Measurements from ENCODE around the gene PCMT1.
"Not testable (repeated sequence)": the region's sequence is repeated elsewhere in the genome, so short reads cannot be mapped to it uniquely, and the experiment has no call there.

PCMT1 gene

DNA sequence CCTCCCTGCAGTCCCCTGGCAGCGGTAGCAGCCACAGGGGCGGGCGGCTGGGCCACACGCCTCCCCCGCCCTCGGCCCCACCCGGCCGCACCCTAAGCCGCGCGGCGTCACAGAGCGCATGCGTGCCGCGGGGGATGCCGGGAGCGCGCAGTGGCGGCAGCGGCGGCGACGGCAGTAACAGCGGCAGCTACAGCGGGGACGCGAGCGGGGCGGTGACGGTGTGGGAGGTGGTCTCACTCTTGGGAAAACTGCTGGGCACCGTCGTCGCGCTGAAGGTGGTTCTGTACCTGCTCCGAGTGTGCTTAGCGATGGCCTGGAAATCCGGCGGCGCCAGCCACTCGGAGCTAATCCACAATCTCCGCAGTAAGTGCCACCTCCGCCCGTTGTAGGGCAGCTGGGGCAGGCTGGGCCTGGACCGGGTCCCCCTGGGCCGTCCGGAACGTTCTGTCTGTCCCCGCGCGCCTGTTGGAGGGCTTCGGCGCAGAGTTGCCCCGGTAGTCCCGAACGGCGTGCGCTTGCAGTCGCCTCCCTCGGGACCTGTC lies at the start of gene PCMT1:
Gene PCMT1 (plus strand): TSS at position 148 of the 542 bp plus-strand sequence. CDS start 161 bp downstream, at position 309.
- DNase-seq: peak; percentile 91

GRCh38 chr6:149701714-149702113 lies 47.8 kb upstream of the PCMT1 start:
- no peak for DNase-seq

DNA sequence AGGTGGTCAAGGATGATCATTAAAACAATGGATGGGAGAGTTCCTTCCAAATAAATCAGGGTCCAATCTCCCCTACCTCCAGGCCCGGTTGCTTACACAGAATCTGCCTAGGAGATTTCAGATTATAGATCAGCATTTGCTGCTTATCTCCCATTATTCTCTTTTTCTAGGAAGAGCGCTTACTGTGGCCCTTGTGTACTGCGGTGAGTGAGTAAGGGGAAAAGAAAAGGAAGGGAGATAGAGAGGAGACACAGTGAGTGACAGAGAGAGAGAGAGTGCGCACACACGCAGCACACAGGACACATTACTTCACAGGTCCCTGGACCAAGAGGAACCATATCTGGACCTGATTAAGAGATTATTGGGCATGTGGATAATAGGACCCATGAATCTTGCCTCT lies 37.8 kb upstream of the PCMT1 start:
- peak; percentile 22 for DNase-seq

DNA sequence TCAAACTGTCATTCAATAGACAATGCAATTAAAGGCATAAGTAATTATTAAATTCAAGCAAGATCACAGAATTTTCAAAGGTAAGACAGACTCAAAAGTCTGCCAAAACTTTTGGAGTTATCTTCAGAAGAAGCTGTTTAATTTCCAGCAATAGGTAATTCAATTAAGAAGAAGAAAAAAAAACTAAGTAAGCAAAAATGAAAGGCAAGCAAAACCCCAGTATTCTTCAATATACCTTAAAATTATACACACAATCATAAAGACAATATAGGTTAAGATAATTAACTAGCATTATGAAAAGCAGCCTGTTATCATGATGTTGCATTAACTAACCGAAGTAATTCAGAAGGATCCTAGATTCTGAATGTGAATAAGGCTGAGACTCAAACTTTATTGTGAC lies 35.1 kb upstream of the PCMT1 start:
- DNase-seq: no peak

- DNase-seq: peak; percentile 27
Measured at GRCh38 chr6:149716181-149716963, 33.2 kb upstream of the PCMT1 start.

DNA sequence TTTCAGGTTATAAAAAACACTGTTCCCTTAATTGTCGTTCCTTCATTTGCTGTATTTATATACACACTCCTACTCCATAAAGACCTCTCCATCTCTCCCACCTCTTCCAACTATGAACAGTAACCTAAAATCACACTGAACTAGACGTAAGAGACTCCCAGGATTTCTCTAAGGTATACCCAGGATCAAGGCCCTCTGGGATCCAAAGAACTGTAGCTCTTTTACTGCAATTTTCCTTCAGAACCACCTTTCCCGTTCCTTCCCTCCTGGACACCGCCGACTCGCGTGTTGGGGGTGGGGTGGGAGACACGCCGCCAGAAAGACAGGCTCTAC lies 32.3 kb upstream of the PCMT1 start:
- DNase-seq: no peak

DNA sequence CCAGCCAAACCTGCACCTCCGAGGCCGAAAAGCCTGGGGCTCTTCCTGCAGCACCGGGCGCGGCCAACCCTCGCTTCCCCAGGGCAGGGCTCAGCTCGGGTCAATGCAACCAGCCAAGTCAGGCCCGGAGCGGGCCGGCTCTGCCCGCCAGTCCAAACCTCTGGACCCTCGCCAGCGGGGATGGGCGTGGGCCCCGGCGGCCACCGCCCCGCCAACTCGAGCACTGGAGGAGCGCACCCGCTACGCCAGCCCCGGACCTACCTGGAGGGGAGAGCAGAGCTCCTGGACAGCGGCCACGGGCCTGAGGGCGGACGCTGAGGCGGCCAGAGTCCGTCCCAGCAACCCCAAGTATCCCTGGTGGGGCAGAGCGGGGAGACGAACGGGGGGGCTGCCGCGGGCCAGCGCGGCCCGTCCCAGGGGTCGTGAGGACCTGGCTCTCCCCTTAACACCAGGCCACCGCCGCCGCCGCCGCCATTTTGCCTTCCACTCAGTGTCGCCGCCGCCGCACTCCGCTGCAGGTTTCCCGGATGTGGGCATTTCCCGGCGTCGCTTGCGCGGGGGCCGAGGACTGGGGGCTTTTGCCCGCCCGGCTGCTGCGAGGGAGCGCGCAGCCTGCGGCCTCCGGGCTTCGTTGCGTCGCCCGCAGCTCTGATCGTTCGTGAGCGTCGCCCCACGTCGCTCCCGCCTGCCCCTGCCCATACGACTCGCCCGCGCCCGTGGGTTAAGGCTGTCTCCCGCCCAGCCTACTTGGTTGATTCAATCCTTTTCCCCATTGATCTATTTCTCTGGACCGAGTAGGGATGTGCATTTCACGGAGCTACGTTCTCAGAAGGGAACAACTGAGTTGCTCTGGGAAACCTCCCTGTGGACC lies 31.7 kb upstream of the PCMT1 start, which contains the start of gene LATS1:
Gene LATS1 (minus strand): TSS at position 514 of the 871 bp plus-strand sequence. CDS start 15,975 bp downstream, outside the sequence.
- peak; percentile 88 for DNase-seq

DNA sequence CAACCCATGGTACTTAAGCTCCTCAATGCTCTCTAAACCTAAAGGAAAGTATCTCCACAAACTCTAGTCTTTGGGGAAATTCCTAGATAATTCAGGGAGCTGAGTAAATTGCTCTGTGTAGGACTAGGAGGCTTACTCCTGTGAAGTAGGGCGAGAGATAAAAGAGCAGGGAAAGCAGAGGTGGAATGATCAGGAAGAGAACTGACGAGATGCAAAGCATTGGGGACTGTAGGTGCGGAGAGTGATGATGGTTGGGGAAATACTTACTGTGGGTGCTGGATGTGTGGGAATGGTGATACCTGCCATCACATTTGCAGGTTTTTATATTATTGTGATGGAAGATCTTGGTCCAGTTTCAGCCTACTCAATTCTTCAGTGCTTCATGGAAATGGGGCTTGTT lies 30.0 kb upstream of the PCMT1 start:
- DNase-seq: no peak

GRCh38 chr6:149723262-149723661 lies 26.3 kb upstream of the PCMT1 start:
- DNase-seq: no peak

- DNase-seq: peak; percentile 90
Measured at GRCh38 chr6:149723771-149724417, 25.6 kb upstream of the PCMT1 start.

DNA sequence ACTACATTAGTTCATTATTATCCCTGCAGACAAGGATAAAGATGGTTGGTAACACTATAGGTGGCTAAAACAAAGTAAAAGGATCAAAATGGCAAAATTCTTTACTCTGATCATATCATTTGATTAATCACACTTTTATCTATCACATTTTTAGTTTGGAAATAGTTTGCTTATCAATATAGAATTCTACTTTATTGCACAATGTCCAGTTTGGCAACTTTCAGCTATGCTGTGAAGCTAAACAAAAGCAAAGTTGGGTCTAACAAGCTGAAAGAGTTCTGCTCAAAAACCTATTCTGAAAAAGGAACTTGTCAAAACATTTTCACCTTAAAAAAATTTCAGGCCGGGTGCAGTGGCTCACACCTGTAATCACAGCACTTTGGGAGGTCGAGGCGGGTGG lies 23.8 kb upstream of the PCMT1 start:
- DNase-seq: no peak

GRCh38 chr6:149727793-149728498 lies 21.6 kb upstream of the PCMT1 start:
- no peak for DNase-seq

DNA sequence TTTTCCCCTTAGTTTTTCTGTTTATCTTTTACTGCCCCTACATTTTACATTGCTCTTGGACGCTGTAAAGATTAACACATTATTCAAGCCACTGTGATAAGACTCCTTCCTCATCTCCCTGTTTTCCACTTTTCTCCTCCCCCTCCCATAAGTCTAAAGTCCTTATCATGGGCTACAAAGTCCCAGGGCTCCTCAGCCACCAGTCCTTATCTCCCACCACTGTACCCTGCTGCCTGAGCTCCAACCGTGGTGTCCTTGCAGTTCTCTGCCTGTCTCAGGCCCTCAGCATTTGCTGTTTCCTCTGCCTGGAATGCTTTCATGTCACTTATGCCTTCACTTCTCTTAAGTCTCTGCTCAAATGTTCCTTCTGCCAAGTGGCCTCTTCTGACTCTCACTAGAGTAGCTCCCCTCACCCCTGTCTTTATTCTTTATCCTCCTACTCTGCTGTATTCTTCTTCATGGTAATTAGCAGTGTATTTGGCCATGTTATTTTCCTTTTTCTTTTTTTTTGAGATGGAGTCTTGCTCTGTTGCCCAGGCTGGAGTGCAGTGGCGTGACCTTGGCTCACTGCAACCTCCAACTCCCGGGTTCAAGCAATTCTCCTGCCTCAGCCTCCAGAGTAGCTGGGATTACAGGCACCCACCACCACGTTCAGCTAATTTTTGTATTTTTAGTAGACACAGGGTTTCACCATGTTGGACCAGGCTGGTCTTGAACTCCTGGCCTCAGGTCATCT lies 20.9 kb upstream of the PCMT1 start:
- DNase-seq: peak; percentile 97

GRCh38 chr6:149729824-149730223 lies 19.7 kb upstream of the PCMT1 start:
- DNase-seq: no peak

DNA sequence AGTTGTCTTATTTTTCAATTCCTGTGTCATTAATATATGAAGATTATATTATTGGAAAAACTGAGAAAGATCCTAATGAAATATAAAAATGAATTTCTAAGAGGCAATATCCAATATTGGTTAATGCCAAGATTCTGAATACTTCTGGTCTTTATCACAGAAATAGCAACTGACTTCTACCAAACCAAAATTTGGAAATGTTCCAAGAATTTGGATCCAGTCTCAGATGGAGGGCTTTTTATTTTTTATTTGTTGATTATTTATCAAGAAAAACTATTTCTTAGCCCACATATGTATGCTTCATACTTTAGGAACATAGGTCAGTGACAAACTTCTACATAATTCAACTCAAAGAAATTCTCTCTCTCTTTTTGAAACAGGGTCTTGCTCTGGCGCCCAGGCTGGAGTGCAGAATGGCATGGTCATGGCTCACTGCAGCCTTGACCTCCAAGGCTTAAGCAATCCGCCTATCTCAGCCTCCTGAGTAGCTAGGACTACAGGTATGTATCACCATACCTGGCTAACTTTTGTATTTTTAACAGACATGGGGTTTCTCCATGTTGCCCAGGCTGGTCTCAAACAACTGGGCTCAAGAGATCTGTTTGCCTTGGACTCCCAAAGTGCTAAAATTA lies 16.3 kb upstream of the PCMT1 start:
- DNase-seq: peak; percentile 43

DNA sequence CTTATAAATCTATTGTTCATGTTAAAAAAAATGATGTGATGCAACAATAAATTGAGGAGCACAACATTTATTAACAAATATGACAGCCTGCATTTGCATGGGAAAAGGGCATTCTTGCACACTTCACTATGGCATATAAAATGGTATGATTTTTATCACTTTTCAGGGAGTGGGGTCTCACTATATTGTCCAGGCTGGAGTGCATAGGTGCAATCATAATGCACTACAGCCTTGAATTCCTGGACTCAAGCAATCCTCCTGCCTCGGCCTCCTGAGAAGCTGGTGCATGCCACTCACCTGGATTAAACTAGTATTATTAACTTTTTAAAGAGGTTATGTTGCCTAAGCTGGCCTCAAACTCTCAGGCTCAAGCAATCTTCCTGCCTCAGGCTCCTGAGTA lies 14.6 kb upstream of the PCMT1 start:
- no peak for DNase-seq

GRCh38 chr6:149745252-149745651 lies 4.3 kb upstream of the PCMT1 start:
- not testable (repeated sequence) for DNase-seq

GRCh38 chr6:149746147-149746946 lies 3.2 kb upstream of the PCMT1 start, which contains the start of gene NUP43:
TSS of gene NUP43 (minus strand) at chr6:149746529. CDS start at chr6:149746495, 34 bp downstream.
- DNase-seq: peak; percentile 96

GRCh38 chr6:149749082-149749593 lies 403 bp upstream of the PCMT1 start:
- not testable (repeated sequence) for DNase-seq

DNA sequence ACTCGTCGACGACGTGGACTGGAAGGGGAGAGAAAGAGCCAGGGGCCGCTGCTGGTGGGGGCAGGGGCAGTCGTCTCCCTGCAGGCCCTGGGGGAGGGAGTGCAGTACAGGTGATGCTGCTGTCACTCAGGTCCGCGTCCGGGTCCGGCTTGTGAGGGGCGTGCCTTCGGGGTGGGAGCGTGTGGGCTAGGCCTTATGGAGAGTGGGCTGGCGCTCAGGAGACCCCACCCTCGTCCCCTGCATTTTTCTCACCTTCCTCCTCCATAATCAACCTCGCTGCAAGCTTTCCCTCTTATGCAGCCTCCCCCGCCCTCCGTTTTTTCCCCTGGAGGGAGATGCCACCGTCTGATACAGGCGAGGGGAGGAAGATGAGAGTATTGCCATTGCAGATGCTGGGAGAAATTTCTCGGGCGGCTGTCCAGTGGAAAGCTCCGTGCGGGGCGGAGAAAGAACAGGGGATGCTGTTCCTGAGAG lies 632 bp downstream of the PCMT1 start:
- DNase-seq: peak; percentile 78

Data from hematopoietic multipotent progenitor cell treated with erythropoietin and hydrocortisone succinate and interleukin-3 and kit ligand, for 8 days (in vitro differentiated cells).